ENCODE measurements around the gene PTHLH.
A peak's percentile ranks its signal among the peaks of the same experiment; 100 is the strongest.

PTHLH gene

DNA sequence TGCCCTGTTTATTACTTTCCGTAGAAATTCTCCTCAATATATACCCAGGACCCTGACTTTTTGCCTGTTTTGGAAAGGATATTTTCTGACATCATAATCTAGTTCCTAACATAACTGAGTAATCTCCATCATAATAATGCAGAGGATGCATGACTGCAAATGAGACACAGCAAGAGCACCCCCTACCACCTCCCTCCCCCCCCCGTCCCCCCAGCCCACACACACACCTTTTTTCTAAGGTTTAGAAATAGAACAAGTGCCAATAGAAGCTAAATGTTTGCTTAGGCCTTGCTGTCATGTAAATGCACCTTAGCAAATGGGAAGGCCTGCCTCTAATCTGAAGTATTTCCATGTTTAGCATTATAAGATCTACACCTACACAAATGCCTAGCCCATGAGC lies at the start of gene PTHLH:
TSS of gene PTHLH (minus strand) at position 13 of the 400 bp plus-strand sequence. CDS start 3,239 bp downstream, outside the sequence.
- no peak for DNase-seq

DNA sequence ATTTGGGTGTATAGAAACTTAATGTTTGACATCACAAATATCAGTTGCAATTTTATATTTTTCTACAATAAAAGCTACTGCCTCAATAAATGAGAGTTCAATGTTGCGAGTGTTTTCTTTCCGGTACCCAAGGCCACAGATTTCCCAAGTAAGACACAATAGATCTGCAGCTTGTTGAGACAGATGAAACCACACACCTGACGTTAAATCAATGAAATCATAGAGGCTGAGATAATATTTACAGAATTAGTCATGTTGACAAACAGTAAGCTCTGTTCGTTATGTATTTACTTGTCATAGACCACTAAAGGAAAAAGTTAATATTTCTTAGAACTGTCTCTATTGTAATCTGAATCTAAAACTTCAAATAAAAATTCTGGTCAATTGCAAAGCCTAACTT lies 49.2 kb upstream of the PTHLH start:
- DNase-seq = no peak

DNA sequence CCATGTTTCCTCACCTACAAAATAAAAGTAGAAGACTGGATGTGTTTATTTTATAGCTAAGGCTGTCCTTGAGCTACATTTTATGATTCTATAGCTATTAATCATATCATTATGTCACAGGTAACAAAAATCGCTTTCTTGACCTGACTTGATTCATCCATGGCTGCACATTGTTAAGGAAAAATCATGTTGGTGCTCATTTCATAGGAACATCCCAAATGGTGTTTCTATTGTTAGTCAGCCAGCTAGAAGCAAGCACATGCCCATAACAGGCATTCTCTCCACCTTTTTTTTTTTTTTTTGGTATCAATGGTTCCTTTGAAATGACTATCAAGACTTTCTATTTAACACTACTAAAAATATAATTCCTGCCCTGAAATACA lies 45.3 kb upstream of the PTHLH start:
- DNase-seq = no peak

DNA sequence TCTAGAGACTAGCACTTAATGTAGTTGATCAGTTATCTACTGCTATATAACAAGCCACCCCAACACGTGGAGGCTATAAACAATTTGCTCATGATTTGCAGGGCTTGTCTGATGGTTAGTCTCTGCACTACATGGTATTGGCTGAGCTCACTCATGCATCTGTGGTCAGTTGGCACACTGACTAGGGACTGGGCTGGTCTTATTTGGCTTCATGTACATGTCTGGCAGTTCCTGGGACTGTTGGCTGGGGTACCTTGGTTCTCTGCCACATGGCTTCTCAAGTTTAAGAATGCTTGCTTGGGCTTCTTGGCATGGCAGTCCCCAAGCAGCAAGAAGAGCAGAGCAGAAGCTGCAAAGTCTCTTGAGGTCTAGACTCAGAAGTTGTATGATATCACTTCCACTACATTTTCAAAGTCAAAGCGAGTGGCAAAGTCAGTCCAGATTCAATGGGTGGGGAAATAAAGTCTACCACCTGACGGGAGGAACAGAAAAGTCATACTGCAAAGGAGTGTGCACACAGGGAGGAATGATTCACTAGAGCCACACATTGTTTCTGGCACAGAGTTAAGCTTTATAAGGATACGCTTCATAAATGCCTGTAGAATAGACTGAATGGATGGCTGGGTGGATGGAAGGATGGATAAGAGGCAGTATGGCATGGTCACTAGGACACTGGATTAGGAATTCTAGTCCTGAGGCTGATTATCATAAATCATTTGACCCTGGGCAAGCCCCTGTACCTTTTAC lies 44.8 kb upstream of the PTHLH start:
- no peak for DNase-seq

DNA sequence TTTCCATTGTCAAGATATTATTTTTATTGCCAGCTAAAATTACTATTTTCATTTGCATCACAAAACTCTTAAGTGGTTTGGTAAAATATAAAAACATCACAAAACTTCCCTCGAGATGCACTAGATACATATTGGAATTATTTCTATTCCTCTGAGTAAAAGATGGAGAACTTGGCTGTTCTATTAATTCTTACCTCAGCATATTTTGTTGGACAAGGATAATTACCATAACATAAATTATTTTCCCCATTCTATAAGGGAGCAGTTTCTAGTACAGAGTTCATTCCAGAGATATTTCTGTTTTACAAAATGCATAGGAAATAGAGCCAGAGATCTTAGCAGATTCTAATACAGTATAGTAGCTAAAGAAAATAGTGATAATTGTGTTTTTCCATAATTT lies 42.6 kb upstream of the PTHLH start:
- DNase-seq = no peak

DNA sequence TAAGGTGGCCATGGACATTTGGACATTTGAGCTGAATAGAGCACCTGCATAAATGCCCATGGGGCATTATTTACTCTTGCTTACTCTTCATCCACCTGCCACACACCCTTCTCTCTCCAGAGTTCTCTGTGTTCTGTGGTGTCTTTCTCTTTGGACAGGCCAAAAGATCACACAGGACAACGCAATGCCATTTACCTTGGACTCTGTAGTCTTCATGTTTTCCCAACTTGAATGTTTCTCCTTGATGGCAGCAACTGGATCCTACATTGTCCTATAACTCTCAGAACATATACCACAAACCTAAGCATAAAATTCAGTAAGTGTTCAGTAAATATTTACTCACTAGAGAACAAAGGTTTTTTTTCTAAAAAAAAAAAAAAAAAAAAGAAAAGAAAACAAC lies 41.7 kb upstream of the PTHLH start:
- DNase-seq = no peak

DNA sequence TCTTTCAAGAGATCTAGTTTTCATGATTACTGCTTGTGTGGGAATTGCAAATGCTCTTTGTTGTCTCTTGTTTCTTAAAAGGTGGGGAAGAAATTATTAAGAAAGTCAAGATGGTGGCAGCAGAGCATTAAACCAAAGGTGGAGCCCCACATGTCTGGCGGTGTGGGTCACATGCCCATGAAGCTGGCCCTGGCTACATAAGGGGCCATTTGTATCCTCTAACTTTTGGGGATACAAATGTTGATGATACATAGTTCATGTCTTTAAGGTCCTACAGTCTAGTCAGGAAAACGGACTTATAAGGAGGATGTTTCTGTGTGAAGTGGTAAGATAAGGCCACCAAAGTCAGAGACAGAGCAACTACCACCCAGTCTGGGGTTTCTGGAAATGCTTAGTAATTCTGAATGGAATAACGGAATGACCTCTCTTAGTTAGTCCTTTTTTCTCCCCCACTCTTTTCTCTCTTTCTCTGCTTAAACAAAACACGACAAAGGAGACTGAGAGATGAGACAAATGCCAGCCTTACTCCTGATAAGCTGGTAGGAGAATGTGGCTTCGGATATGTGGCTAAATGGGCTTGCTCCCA lies 39.9 kb upstream of the PTHLH start:
- no peak for DNase-seq

DNA sequence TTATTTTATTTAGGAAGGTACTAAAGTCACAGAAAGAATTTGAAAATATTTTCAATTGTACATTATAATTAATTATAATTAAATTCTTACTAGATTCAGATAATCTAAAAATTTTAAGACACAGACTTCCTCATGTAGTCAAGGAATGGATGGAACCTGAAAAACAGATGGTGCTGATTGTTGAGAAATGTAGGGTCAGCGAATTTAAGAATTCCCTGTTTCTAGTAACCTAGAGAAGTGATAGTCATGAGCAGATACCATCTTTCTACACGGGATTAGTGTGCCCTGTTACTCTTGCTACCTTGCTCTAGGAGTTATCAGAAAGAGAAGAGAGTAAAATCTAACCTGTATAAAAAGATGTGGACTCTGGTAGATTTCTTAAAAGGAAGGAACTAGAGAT lies 37.5 kb upstream of the PTHLH start:
- DNase-seq = no peak

DNA sequence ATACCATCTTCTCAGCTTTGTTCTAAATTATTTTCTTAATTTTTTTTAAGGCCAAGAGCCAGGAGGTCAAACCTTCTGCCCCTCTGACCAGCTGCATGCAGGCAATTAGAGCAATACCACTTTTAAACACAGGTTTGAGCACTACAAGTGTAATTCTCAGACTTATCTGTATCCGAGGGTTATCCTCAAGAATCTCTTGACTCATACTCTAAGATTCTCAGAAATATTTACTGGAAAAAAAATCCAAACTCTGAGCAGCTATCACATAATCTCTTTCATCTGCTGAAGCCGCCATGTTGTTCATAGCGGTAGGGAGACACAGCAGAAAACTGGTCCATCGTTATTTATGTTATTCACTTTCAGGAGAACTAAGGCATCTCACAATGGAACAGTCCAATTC lies 27.4 kb upstream of the PTHLH start:
- no peak for DNase-seq

DNA sequence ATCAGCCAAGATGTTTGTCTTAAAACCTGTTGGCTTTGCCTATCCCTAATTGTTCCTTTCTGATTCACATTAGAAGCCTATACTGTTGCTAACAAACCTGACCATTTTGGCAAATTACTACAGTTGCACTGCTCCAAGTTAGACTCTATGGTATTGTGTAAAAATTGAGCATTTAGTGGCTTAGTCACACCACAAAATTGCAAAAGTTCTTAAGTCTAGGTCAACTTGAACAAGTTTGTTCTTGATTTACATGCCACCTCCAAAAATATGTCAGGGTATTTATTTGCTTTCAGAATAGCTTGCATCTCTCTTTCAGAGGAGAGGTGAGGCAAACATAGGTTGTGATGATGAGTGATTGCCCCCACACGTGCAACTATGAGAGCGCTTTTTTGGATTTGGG lies 27.0 kb upstream of the PTHLH start:
- no peak for DNase-seq

DNA sequence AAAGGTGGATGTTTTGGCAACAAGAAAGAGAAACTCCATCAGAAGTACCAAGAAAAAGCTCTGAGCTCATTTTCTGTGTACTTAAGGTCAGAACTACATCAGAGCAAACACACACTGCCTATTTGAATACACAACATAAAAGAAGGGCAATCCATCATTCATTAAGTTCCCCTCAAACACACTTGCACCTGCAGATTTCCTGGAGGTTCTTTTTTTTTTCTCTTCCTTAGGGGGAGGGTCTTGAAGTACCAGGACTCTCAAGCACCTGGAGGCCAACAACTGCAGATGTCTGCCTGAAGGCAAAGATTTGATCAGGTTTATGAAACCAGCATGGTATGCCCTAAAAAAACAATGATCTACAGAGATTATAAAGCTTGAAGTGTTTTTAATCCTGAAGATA lies 26.1 kb upstream of the PTHLH start:
- no peak for DNase-seq

DNA sequence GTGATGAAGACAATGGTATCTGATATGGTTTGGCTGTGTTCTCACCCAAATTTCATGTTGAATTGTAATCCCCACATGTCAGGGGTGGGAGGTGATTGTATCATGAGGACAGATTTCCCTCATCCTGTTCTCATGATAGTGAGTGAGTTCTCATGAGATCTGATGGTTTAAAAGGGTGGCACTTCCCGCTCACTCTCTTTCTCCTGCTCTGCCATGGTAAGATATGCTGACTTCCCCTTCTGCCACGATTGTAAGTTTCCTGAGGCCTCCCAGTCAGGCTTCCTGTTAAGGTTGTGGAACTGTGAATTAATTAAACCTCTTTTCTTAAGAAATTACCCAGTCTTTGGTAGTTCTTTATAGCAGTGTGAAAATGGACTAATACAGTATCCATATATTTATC lies 25.6 kb upstream of the PTHLH start:
- no peak for DNase-seq

DNA sequence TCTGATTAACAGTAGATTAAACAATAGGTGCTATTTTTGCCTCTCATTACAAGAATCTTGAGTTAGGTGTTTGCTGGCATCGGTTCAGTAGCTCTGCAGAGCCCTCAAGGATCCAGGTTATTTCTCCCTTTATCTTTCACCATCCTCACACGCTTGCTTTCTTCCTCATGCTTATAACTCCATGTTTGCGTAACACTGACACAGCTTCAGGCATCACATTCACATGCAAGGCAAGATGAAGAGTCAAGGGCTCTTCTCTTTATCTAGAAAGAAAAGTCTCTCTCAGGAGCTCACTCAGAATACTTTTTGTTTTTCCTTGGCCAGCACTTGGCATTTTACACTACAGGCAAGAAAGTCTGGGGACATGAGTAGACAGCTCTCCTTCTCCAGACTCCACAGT lies 24.2 kb upstream of the PTHLH start:
- DNase-seq = no peak

DNA sequence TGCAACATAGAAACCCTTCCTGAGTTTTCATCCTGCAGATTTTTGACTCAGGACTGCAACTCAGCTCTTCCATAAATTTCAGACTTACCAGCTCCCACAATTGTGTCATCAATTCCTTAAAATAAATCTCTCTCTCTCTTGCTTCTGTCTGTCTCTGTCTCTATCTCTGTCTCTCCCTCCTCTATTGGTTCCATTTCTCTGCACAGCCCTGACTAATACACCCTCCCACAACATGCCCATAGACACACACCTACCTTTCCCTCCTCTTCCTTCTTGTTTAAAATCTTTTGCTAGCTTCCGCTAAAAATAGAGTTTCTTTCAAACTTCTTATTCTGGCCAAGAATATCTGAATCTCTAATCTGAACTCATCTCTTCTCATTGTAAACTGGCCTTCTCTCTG lies 22.9 kb upstream of the PTHLH start:
- DNase-seq = no peak

DNA sequence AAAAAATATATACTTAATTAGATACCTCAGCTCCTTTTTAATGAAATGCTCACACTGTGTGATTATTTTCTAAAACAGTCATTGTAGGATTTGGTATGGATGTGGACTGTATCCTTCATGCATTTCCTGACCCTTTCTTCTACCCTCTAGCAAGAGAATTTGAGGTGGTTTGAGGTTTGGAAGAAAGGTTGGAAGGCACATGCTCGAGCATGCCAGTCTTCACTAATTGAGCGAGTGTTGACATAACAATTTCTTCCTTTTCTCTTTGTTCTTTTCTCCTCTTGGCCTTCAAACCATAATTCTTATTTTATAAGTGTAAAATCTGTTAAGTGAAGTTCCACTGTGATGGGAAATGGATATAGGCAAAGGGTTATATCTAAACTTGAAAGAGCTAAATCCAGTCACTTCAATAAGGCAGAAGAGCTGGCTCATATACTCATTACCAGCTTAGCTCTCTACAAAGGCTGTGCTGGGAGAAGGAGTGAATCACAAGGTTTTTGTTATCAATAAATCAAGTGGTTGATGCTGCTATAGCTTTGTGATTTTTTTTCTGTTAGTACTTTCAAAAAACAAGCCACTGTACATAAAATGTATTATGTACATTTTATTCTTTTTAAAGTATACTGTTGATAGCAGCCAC lies 16.2 kb upstream of the PTHLH start:
- DNase-seq = no peak

DNA sequence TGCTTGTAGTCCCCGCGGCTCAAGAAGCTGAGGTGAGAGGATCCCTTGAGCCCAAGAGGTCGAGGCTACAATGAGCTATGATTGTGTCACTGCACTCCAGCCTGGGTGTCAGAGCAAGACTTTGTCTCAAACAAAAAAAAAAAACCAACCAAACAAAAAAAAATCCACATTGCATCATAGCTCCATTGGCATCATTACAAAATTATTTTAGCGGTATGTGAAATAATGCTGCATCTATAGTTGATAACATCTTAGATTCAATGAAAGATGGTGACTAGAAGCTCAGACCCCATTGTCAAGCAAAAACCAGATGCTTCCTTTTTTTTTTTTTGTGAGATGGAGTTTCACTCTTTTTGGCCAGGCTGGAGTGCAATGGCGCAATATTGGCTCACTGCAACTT lies 14.8 kb upstream of the PTHLH start:
- no peak for DNase-seq

DNA sequence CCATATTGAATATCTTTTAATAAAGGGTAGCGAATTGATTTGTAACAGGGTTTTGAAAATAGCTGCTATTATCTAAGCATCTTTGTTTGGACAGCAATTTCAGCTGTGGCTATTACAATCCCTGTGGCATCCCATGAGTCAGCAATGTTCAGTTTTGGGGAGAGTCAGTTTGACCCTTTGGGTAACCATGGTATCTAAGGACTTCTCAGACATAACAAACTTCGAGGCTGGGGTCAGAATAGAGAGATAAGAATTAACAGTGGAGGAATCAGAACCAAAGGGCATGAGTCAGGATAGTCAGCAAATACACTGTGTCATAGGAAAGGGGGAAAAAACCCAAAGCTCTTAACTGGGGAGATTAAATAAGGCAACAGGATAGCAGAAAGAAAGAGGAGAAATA lies 11.7 kb upstream of the PTHLH start:
- no peak for DNase-seq

DNA sequence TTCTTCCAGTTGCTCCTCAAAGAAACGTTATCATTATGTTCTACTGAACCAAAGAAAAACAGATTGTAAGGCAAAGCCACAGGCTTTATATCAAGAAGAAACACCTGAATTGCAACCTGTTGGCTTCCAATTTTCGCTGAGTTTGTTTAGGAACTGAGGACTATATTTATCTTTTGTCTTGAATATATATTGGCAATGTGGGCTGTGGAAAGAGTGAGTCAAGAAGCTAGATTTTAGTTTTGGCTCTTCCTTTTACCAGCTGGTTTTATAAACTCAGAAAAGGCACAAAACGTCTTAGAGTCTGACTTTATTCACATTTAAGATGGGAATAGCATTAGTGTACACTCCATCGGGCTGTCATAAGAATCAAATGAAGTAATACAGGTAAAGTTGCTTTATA lies 10.4 kb upstream of the PTHLH start:
- DNase-seq = no peak

DNA sequence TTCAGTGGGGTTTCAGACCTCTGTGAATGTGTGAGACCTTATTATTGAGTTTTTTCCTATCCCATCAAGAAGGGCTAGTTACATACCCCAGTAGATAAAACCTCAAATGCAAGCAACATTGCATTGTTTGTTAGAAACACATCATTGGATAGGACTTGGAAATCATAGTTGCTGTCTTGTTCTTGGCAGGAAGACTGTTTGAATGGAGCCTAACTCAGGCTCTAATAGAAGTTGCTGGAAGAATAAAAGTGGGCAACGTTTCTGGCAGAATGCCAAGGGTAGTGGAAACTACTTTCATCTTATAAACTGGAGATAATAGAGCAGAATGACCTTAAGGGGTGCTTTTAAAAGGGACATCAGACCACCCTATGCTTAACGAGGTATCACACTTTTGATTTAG lies 9.9 kb upstream of the PTHLH start:
- no peak for DNase-seq

DNA sequence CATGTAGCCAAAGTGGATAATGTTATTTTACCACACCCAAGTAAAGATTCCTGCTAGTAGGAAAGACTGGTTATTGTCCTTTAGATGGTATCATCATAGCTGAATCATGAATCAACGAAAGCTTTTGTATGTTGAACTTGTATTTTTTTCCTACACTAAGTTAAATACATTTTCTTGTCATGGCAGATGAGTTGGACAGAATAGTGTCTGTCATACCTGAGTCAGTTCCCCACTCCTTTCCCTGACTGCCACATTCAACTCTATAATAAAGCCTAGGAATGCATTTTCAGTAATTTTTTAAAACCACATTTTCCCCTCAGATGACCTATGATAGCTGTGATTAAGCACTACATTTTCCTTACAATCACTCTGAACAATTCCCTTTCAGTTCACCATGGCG lies 9.3 kb upstream of the PTHLH start:
- DNase-seq = no peak

DNA sequence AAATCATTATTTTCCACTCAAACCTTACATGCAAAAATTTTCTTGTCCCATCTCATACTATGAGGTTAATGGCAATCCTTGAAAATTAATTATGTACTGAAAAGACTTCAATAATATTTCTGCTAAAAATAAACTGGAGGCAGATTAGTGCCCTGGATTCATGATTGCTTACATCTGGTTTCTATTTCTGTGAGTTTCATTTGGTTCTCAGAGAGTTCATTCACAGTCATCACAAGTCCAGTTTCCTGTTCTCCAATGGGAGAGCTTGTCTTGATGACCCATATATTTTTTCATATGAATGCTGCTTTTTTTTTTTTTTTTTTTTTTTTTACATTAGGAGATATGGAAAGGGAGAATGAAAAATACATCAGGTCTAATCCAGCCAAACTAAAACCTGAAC lies 6.6 kb upstream of the PTHLH start:
- DNase-seq = no peak

DNA sequence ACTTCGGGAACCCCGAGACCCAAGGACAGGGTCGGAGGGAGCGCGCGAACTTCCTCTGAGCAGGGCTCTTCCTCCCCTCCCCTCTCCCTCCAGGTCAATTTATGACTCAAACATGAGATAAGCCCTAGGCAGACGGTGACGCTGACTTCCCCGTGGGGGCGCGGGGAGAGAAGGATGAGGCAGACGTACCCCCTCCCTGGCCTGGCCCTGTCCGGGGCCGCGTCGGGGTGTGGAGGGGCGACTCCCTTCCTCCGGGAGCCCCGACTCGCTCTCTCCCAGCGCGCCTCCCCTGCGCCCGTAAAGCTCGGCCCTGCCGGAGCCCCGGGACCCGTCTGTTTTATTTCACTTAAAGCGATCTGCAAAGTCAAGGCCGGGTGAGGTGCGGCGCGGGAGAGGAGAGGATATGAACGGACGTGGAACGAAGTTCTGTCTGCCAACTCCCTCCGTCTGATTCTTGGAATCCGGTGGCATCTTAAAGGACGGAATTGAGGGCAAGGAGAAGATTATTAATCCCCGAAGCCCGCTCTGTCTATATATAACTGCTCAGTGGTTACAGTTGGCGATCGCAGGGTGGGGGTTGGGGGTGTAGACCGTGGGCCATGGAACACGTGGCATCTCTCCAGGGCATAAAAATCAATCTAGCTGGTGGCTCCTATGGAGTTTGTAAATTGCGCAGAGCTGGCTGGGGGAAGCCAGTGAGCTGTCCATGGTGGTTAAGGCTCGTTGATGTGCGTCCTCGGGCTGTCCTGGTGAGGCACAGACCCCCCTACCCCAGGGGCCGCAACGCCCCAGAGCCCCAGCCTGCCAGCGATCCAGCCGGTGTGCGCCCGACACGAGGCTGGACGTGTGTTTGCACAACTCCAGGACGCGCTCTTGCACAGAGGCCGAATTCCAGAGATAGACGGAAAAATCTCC lies 2.9 kb upstream of the PTHLH start:
- DNase-seq = peak; percentile 80

DNA sequence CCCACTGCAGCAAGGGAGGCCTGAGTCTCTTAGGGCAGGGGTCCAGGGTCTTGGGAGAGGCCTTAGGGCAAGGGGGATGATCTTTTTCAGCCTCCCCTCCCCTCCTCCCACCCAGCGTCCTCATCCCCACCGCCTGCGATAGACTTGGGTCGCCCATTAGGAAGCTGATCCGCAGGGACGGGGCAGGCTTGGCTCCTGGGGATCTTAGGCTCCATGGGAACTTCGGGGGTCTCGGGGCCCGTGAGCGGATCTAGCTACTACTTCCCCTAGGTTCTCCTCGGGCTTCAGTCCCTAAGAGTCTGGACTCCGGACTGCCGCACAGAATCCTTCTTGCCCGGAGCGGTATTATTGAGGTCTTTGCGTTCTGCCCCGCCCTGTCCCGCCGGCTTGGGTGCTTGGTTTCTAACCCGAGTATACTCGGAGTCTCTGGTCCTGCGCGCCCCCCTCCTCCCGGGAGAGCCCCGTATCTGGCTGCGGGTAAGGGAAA lies 2.2 kb upstream of the PTHLH start:
- no peak for DNase-seq

Data from eye (tissue), 1 donor.